GM21786 (cell line): ENCODE data around the gene OPN1SW.

ENCODE experiments used
- ATAC-seq: cut with Tn5 transposase; IDR thresholded peaks from one replicate; pipeline ENCODE4 v1.9.1; 2021; ENCODE audit not compliant: unreplicated experiment

The OPN1SW gene

DNA sequence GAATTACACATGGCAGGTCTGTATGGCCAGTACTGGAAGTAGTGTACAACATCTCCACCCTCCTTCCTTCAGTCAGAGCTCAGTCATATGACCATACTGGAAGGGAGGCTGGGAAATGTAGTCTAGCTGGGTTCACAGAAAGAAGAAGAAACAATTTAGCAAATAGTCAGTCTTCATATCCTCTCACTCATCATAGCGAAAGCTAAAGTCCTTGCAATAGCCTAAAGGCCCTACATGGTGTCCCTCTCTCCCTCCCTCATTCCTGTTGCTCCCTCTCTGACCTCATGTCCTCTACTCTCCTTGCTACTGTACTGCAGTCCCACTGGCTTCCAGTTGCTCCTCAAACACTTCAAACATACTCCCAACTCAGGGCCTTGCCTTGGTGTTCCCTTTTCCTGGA is 40.7 kb downstream of the OPN1SW start:
- no peak for ATAC-seq

DNA sequence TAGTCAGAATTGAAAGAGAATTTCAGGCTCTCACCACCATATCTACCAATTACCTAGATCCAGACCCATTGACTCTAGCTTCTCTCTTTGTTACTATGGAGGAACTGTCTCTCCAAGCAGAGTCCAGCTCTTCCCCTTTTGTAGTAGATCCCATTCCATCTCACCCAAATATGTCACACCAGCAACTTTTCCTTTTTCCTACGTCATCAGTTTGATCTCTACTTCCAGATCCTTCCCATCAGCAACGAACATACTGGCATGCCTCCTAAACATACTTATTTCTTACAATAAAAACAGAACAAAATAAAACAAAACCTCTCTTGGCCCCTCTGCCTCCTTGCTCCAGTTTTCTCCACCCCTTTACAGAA is 42.3 kb downstream of the OPN1SW start:
- ATAC-seq: no peak

DNA sequence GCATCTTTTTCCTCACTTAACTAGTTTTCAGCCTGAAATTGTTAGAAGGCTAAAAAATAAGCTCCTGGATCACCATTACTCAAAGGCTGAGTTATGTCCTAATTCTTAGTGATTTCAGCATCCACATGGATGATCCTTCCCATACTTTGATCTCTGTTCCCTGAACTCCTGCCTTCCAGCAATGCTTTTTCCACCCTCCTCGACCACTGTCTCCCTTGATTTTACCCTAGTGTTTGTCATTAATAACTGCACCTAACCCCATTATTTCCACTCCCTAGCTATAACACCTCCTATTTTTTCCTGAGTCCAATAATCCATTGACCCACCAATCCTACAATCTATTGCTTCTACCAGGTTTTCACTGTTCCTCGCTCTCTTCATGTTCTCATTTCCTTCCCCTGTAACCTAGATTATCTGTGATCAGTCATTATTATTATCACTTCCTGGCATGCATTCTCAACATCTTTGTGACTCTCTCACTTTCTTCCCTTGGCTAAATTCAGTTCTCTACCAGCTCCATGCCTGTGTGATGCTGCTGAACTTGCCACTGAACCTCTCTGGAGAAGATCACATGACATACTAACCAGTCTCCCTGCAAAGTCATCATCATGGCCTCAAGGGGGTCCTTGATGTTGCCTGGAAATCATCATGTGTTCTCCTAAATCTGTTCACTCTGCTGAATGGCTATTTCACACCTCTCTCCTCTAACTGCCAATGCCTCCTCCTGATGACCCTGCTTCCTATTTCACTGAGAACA is 42.9 kb downstream of the OPN1SW start:
- no peak for ATAC-seq

DNA sequence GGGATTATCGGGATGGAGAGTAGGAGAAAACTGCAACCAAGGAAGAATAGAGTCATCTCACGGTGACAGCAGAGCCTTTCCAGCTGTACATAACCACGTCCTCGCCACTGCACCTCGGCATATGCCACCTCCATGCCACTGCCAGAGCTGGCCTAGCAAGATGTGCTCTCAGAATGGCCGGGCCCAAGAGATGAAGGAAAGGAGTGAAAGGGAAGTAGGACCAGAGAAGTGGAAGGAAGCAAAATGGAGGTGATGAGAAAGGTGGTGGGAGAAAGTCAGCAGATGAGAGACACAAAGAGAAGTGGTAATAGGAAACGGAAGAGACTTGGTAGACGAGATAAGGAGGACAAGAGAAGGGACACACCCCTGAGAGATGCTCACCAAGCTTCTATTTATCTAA is 44.4 kb downstream of the OPN1SW start:
- ATAC-seq: no peak

DNA sequence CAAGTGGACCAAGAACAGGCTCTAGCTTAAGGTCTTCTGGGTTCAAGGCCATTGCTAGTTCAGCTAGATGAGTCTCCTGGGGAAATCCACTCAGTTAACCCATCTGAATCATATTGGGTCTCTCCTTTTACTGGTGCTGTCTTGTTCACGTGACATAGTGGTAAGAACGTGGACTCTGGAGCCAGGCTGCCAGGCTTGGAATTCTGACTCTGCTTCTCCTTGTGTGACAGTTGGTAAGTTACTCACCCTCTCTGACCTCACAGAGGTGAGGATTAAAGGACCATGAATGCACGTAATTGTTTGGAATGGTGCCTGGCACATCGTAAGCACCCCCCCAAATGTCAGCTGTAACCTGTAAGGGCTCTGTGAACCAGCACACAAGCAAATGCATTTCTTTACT is 46.1 kb downstream of the OPN1SW start:
- no peak for ATAC-seq

DNA sequence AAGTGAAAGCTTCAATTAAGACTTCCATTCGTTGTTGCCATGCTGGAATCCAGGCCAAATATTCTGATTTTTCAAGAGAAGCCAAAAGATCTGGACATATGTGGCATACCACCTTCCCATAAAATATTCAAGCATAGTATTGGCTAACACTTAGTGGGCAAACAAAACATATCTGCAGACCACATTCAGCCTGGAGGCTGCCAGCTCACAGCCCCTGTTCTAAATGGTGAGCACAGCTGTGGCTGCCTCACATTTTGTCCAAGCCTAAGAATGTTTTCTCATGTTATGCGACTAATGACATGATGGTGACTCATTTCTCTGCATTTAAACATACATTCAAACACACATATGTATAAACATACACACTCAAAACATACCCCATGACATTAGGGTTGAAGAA is 47.0 kb downstream of the OPN1SW start:
- no peak for ATAC-seq

DNA sequence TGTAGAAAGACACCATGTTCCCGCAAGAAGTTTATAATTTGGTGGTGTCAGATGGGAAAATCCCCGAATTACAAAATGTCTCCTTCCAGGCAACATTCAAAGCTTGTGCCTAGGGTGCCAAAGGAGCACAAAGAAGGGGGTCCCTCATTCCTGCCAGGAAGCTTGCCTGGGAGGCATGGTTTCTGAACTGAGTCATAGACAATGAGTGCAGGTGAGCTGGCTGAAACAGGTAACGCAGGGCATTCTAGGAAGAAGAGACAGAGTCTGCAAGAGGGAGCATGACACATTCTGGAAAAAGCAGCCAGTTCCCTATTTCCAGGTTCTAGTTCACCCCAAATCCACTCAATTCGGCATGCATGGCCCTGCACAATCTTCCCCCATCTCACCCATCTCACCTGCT is 48.4 kb downstream of the OPN1SW start:
- ATAC-seq: no peak

DNA sequence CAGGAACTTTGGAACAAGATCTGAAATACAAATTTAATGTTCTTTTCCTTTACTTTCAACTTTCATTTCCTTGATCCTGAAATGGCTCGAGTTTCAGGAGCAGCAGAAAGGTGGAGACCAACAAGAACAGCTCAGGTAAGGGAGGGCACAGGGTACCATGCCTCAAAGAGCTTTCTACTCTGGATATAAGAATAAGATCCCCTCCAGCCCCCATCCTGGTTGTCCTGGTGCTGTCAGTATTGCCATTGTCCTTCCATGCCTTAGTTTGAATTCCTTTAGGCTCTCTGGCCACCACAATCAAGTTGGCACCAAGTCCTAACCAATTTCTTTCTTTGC is 48.9 kb downstream of the OPN1SW start:
- no peak for ATAC-seq

DNA sequence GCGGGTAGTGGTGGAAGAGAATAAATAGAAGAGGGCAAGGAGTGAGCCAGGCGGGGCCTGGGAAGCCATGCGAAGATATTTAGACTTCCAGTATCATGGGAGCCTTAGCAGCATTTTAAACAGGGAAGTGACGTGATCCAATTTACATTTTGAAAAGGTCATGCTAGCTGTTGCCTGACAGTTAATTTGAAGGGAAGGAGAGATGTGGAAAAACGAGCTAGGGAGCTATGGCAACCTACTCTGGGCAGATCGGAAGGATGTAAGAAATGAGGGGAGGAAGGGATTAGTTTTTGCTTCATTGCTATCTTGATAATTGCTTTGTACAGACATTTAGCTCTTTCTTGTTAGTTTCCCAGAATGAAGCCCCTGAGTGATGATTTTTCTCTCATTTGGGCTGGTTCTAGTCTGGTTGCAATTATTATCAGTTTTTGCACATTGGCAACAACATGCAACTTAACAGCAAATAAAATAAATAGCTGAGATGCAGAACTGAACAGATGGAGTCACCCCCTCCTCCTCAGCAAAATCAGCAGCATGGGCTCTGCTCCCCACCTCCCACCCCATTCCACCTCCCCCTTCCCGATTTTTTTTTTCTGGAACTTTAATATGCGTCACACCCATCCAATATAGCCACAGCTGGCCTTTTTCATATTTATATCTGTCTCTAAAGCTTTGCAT is 49.4 kb downstream of the OPN1SW start:
- no peak for ATAC-seq

DNA sequence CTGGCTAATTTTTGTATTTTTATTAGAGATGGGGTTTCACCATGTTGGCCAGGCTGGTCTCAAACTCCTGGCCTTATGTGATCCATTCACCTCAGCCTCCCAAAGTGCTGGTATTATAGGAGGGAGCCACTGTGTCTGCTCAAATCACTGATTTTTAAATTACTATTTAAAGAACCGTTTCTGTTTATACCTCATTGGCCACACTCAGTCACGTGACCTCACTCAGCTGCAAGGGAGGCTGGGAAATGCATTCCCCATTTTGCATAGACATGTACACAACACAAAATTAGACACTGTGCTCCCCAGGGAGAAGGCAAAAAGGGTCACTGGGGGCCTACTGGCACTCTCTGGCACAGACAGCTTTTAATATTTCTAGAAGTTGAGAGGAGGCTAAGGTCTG is 50.1 kb downstream of the OPN1SW start:
- no peak for ATAC-seq

DNA sequence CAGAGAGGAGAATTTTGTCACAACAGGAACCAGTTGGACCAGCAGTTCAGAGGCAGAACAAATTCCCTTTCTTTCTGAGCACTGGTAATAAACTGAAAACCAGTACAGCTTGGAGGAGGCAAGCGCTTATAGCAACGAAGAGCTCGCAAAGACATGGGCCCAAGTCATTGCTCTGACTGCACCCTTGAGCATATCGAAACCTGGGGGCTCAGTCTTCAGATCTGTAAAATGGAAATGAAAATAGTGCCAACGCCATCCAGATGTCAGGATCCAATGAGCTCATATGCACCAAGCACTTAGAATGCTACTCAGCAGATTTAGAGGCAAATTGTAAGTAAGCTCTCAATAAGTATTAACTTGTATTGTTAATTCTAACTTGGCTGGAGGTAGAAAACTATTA is 50.9 kb downstream of the OPN1SW start:
- ATAC-seq: no peak
